ENCODE results near the gene GABARAP. TPM values are rescaled to one million over a fixed set of nuclear protein-coding genes. Genes with fewer than 3 reads are reported as not detected.

Gene GABARAP
- total RNA-seq, 1 donor from 2014 or later = 418 TPM

GRCh38 chr17:7261379-7262191 lies 19.3 kb upstream of the GABARAP start:
- DNase-seq (ENCODE audit: low spot score) = peak; percentile 26
- Mint-ChIP-seq H3K4me1 (ENCODE audit: unreplicated experiment) (peaks cover 17% of the 10 kb centered on the region), H3K9me3 (ENCODE audit: unreplicated experiment) (no peaks in the 10 kb centered on the region), H3K4me3 (ENCODE audit: unreplicated experiment) (peak overlapping the region; percentile 93), H3K36me3 (ENCODE audit: low read depth, unreplicated experiment) (peaks cover 9% of the 10 kb centered on the region), H3K27ac (ENCODE audit: unreplicated experiment) (peak overlapping the region; percentile 77), H3K27me3 (ENCODE audit: unreplicated experiment) (peaks cover 9% of the 10 kb centered on the region)
- TF ChIP-seq, protein P1, sequence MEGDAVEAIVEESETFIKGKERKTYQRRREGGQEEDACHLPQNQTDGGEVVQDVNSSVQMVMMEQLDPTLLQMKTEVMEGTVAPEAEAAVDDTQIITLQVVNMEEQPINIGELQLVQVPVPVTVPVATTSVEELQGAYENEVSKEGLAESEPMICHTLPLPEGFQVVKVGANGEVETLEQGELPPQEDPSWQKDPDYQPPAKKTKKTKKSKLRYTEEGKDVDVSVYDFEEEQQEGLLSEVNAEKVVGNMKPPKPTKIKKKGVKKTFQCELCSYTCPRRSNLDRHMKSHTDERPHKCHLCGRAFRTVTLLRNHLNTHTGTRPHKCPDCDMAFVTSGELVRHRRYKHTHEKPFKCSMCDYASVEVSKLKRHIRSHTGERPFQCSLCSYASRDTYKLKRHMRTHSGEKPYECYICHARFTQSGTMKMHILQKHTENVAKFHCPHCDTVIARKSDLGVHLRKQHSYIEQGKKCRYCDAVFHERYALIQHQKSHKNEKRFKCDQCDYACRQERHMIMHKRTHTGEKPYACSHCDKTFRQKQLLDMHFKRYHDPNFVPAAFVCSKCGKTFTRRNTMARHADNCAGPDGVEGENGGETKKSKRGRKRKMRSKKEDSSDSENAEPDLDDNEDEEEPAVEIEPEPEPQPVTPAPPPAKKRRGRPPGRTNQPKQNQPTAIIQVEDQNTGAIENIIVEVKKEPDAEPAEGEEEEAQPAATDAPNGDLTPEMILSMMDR (IDR thresholded peaks at IDR 0.05; ENCODE audit: unreplicated experiment) = no peak

DNA sequence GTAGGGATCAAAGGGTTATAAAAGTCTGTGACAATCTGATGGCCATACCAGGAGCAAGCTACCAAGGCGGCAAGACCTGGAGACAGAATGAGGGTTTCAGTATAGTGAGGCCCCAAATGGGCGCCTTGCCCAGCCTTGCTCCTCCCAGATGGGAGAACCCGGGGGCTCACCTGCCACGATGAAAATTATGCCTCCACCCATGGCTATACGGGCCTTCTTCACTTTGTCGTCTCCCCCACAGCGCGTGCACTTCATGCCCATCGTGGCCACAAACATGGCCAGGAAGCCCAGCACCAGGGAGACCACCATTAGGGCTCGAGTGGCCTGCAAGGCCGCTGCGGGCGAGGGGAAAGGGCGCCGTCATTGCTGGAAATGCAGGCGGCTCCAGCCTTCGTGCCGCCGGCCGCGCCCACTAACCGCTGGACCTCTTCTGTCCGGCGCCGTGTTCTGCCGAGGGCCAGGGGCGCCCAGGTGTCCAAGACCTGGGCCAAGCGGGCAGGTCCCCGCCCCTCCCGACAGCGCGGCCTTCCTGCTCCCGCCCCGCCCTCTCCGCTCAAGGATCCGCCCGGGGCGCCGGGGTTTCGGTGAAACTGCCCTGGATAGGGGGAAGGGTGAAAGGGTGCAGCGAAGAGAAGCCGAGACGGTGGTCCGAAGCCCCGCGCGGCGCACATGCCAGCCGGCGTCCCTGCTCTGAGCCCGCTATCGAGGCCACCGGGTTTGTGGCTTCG lies 18.6 kb upstream of the GABARAP start:
- peaks cover 14% of the 10 kb centered on the region for H3K36me3 Mint-ChIP-seq (ENCODE audit: low read depth, unreplicated experiment)
- H3K9me3 Mint-ChIP-seq (ENCODE audit: unreplicated experiment) = no peaks in the 10 kb centered on the region
- no peak overlapping the region for H3K27ac Mint-ChIP-seq (ENCODE audit: unreplicated experiment)
- H3K27me3 Mint-ChIP-seq (ENCODE audit: unreplicated experiment) = peaks cover 11% of the 10 kb centered on the region
- TF ChIP-seq, protein P1 (IDR thresholded peaks at IDR 0.05; ENCODE audit: unreplicated experiment) = no peak
- no peak overlapping the region for H3K4me3 Mint-ChIP-seq (ENCODE audit: unreplicated experiment)
- peak; percentile 31 for DNase-seq (ENCODE audit: low spot score)
- peaks cover 17% of the 10 kb centered on the region for H3K4me1 Mint-ChIP-seq (ENCODE audit: unreplicated experiment)

GRCh38 chr17:7260151-7260550 lies 17.9 kb upstream of the GABARAP start:
- Mint-ChIP-seq H3K27me3 (ENCODE audit: unreplicated experiment) (peaks cover 11% of the 10 kb centered on the region), H3K27ac (ENCODE audit: unreplicated experiment) (no peak overlapping the region), H3K4me3 (ENCODE audit: unreplicated experiment) (peak overlapping the region; percentile 73), H3K36me3 (ENCODE audit: low read depth, unreplicated experiment) (peaks cover 14% of the 10 kb centered on the region), H3K9me3 (ENCODE audit: unreplicated experiment) (no peaks in the 10 kb centered on the region), H3K4me1 (ENCODE audit: unreplicated experiment) (peaks cover 17% of the 10 kb centered on the region)
- DNase-seq (ENCODE audit: low spot score) = no peak
- TF ChIP-seq, protein P1 (IDR thresholded peaks at IDR 0.05; ENCODE audit: unreplicated experiment) = no peak

DNA sequence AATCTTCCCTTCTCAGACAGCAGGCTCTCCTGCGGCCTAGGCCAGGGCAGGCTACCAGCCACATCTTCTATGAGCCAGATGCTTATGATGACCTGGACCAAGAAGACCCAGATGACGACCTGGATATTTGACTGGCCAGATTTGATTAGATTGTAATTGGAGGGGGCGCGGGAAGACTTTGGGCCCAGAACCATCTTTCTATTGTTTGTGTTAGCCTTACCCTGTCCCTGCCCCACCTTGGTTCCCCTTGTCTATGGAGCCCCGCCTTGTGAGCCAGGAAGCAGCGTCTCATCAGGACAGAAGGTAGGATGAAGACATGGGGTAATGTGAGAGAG lies 17.3 kb upstream of the GABARAP start:
- Mint-ChIP-seq H3K27me3 (ENCODE audit: unreplicated experiment) (peaks cover 12% of the 10 kb centered on the region), H3K27ac (ENCODE audit: unreplicated experiment) (peak overlapping the region; percentile 57), H3K4me3 (ENCODE audit: unreplicated experiment) (peak overlapping the region; percentile 42), H3K4me1 (ENCODE audit: unreplicated experiment) (peaks cover 17% of the 10 kb centered on the region), H3K9me3 (ENCODE audit: unreplicated experiment) (no peaks in the 10 kb centered on the region), H3K36me3 (ENCODE audit: low read depth, unreplicated experiment) (peaks cover 19% of the 10 kb centered on the region)
- no peak for DNase-seq (ENCODE audit: low spot score)
- TF ChIP-seq, protein P1 (IDR thresholded peaks at IDR 0.05; ENCODE audit: unreplicated experiment) = no peak

Data from endothelial cell (in vitro differentiated cells).